IMR-90 (cell line): ENCODE data around the gene C11orf65. TPM values are rescaled to one million over a fixed set of nuclear protein-coding genes. Genes with fewer than 3 reads are reported as not detected.

ENCODE experiments used
- ATAC-seq: fragments of 200-7000 bp; cut with Tn5 transposase; 2 replicates; pipeline ENCODE4 v1.9.1; 2020; ENCODE audit warnings: low read depth, mild to moderate bottlenecking, moderate library complexity
- BruUV-seq: library from RNA; stranded (reverse); fragments of 400-500 nt; replicated peaks from 2 replicates; lab custom pipeline; 2021; lab: Mats Ljungman, UMichigan
- CTCF ChIA-PET: fragments of 300-600 bp; formaldehyde crosslinking; extraction: SDS; loops from one replicate; lab custom pipeline; 2021; ENCODE audit warnings: antibody characterized with exemption; lab: Yijun Ruan, JAX
- POLR2A ChIA-PET: fragments of 300-600 bp; sonication (Branson Sonifier 250); formaldehyde crosslinking; loops from one replicate; lab custom pipeline; 2022; ENCODE audit warnings: antibody characterized with exemption; ENCODE audit not compliant: unreplicated experiment; lab: Charles Lee
- DNase-seq: peaks from one replicate; pipeline ENCODE4 v3.0.0; 2013
- H2AFZ ChIP-seq: replicated peaks from 2 replicates; pipeline ENCODE3; 2013; ENCODE audit warnings: low read length, mild to moderate bottlenecking; ENCODE audit not compliant: poor library complexity
- H2AK5ac ChIP-seq: 2 replicates; pipeline ENCODE4 v1.6.1; 2013; ENCODE audit warnings: low read depth, low read length, inconsistent platforms
- H2AK9ac ChIP-seq: replicated peaks from 2 replicates; pipeline ENCODE3; 2013; ENCODE audit warnings: mild to moderate bottlenecking, low read depth, low read length, moderate library complexity; ENCODE audit not compliant: poor library complexity
- H2BK120ac ChIP-seq: 2 replicates; pipeline ENCODE4 v1.6.1; 2013; ENCODE audit warnings: low read depth, low read length, inconsistent platforms
- H2BK15ac ChIP-seq: 3 replicates; pipeline ENCODE4 v1.6.1; 2013; ENCODE audit warnings: low read depth, low read length, inconsistent platforms
- H2BK20ac ChIP-seq: 2 replicates; pipeline ENCODE4 v1.6.1; 2013; ENCODE audit warnings: low read depth, mild to moderate bottlenecking, inconsistent platforms, low read length, moderate library complexity
- H2BK5ac ChIP-seq: 2 replicates; pipeline ENCODE4 v1.6.1; 2013; ENCODE audit warnings: mild to moderate bottlenecking, low read depth, low read length, inconsistent platforms; ENCODE audit not compliant: poor library complexity, severe bottlenecking
- H3K14ac ChIP-seq: replicated peaks from 2 replicates; pipeline ENCODE4 v1.6.1; 2013; ENCODE audit warnings: low read depth, low read length, inconsistent platforms
- H3K18ac ChIP-seq: 2 replicates; pipeline ENCODE4 v1.6.1; 2013; ENCODE audit warnings: low read depth, low read length, control low read depth
- H3K23ac ChIP-seq: 2 replicates; pipeline ENCODE4 v1.6.1; 2013; ENCODE audit warnings: low read depth, low read length, inconsistent platforms
- H3K27ac ChIP-seq: 2 replicates; pipeline ENCODE4 v1.5.1; 2013; ENCODE audit warnings: mild to moderate bottlenecking, control low read depth, low read length; ENCODE audit not compliant: insufficient read depth
- H3K27me3 ChIP-seq: 2 replicates; pipeline ENCODE4 v1.6.1; 2013; ENCODE audit warnings: low read length; ENCODE audit not compliant: control insufficient read depth, insufficient read depth
- H3K36me3 ChIP-seq: 2 replicates; pipeline ENCODE4 v1.6.1; 2013; ENCODE audit warnings: low read length, mixed read lengths; ENCODE audit not compliant: control insufficient read depth, insufficient read depth
- H3K4ac ChIP-seq: 2 replicates; pipeline ENCODE4 v1.6.1; 2013; ENCODE audit warnings: low read depth, low read length, inconsistent platforms
- H3K4me1 ChIP-seq: 2 replicates; pipeline ENCODE4 v1.6.1; 2013; ENCODE audit warnings: low read length, mixed read lengths; ENCODE audit not compliant: control insufficient read depth, insufficient read depth
- H3K4me2 ChIP-seq: 2 replicates; pipeline ENCODE4 v1.6.1; 2013; ENCODE audit warnings: low read depth, mild to moderate bottlenecking, control low read depth, low read length, moderate library complexity
- H3K4me3 ChIP-seq: 2 replicates; pipeline ENCODE4 v1.5.1; 2013; ENCODE audit warnings: low read depth, mild to moderate bottlenecking, control low read depth, low read length, moderate library complexity; ENCODE audit not compliant: insufficient read depth
- H3K56ac ChIP-seq: 2 replicates; pipeline ENCODE4 v1.6.1; 2013; ENCODE audit warnings: low read length, inconsistent platforms; ENCODE audit not compliant: insufficient read depth; ENCODE audit errors: extremely low read depth
- H3K79me1 ChIP-seq, 2 experiments: 2 replicates each; pipeline ENCODE4 v1.6.1; 2013; ENCODE audit warnings: low read length in 2 of 2, inconsistent platforms in 1 of 2, low read depth in 1 of 2
- H3K9ac ChIP-seq: 2 replicates; pipeline ENCODE4 v1.6.1; 2013; ENCODE audit warnings: low read depth, low read length, control low read depth
- H3K9me1 ChIP-seq: 2 replicates; pipeline ENCODE4 v1.6.1; 2013; ENCODE audit warnings: low read length, inconsistent platforms; ENCODE audit not compliant: insufficient read depth
- H3K9me3 ChIP-seq: 2 replicates; pipeline ENCODE4 v1.6.1; 2013; ENCODE audit warnings: low read length; ENCODE audit not compliant: control insufficient read depth, insufficient read depth
- H4K20me1 ChIP-seq: 2 replicates; pipeline ENCODE4 v1.6.1; 2013; ENCODE audit warnings: low read length, inconsistent platforms; ENCODE audit not compliant: insufficient read depth
- H4K5ac ChIP-seq: 2 replicates; pipeline ENCODE4 v1.6.1; 2013; ENCODE audit warnings: mild to moderate bottlenecking, low read depth, low read length, control low read depth
- H4K8ac ChIP-seq, 2 experiments: 2 replicates each; pipeline ENCODE4 v1.6.1; 2013; ENCODE audit warnings: low read depth in 2 of 2, low read length in 2 of 2, control low read depth in 1 of 2, inconsistent platforms in 1 of 2
- H4K91ac ChIP-seq: 2 replicates; pipeline ENCODE4 v1.6.1; 2013; ENCODE audit warnings: low read depth, low read length, inconsistent platforms; ENCODE audit not compliant: insufficient read depth
- CEBPB ChIP-seq: IDR thresholded peaks from 2 replicates; pipeline ENCODE4 v1.6.1; 2012; ENCODE audit warnings: low read depth, low read length, improper control_type of control experiment
- CHD1 ChIP-seq: IDR thresholded peaks from 2 replicates; pipeline ENCODE4 v1.6.1; 2012; ENCODE audit warnings: low read depth, low read length, improper control_type of control experiment
- RCOR1 ChIP-seq: IDR thresholded peaks from 2 replicates; pipeline ENCODE4 v1.6.1; 2012; ENCODE audit warnings: mild to moderate bottlenecking, low read length, improper control_type of control experiment; ENCODE audit not compliant: insufficient replicate concordance
- RFX5 ChIP-seq: IDR thresholded peaks from 2 replicates; pipeline ENCODE4 v1.8.0; 2012; ENCODE audit warnings: low read depth, mild to moderate bottlenecking, low read length, moderate library complexity
- dilution Hi-C: fragments of 300-500 bp; cut with HindIII; formaldehyde crosslinking; loops from one replicate; pipeline ENCODE4 v1.14.3; 2018; ENCODE audit warnings: low sequenced_read_pairs; ENCODE audit not compliant: unreplicated experiment
- in situ Hi-C: fragments of 300-500 bp; cut with MboI; formaldehyde crosslinking; loops from 3 replicates; pipeline ENCODE4 v1.14.3; 2019; ENCODE audit warnings: low sequenced_read_pairs, inconsistent platforms, mixed read lengths
- intact Hi-C: fragments of 100-400 bp; cut with micrococcal nuclease; formaldehyde crosslinking; loops from 2 replicates; pipeline ENCODE4 v1.10.0; 2022
- polyA plus RNA-seq, 3 experiments: library from polyadenylated mRNA; depleted of rRNA; stranded (reverse); fragments of >200 nt; gene quantifications; 2 replicates each; pipeline ENCODE4 v1.2.3, GENCODE V29; 2012; ENCODE audit warnings: low replicate concordance in 1 of 3
- total RNA-seq: library from RNA; depleted of rRNA; stranded (reverse); fragments of >200 nt; gene quantifications from 2 replicates; pipeline ENCODE4 v1.2.3, GENCODE V29; 2012

Gene C11orf65
- total and polyA plus RNA-seq, 2 of the 4 experiments (the other 2 are of a cell fraction) = 0.12 to 0.18 TPM

DNA sequence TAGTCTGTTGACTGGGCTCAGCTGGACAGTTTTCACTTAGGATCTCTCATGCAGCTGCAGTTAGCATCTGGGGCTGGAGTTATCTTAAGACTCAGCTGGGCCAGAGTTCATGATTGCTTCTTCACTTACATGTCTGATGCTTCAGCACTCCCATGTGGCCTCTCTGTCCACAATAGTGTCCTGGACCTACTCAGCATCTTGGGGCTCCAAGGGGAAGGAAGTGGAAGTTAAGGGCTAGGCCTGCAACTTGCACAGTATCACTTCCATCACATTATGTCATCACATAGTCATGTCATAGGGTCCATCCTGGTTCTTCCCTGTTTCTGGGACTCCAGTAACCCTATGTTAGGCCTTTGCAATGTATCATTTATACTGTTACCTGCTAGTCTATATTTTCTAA lies 115.9 kb downstream of the C11orf65 start:
- no peak overlapping the region for H2BK15ac ChIP-seq
- no peaks in the 10 kb centered on the region for H3K27me3 ChIP-seq
- no peak for ATAC-seq
- H4K8ac ChIP-seq = no peak overlapping the region
- no peak overlapping the region for H3K14ac ChIP-seq
- no peak overlapping the region for H3K4me3 ChIP-seq
- ChIA-PET POLR2A (no interaction called here), CTCF (no interaction called here)
- peaks cover 17% of the 10 kb centered on the region for H3K36me3 ChIP-seq
- no peaks in the 10 kb centered on the region for H3K4me1 ChIP-seq
- H4K5ac ChIP-seq = no peak overlapping the region
- H3K23ac ChIP-seq = no peak overlapping the region
- no peaks in the 10 kb centered on the region for H3K79me1 ChIP-seq
- H3K4me2 ChIP-seq = no peak overlapping the region
- no peak overlapping the region for H2BK20ac ChIP-seq
- H3K18ac ChIP-seq = no peak overlapping the region
- H2AK5ac ChIP-seq = no peak overlapping the region
- H3K4ac ChIP-seq = no peak overlapping the region
- in situ Hi-C loops = no loop called here
- no peak overlapping the region for H3K56ac ChIP-seq
- no peak overlapping the region for H2AK9ac ChIP-seq
- no peak overlapping the region for H4K91ac ChIP-seq
- intact Hi-C loops = no loop called here
- no peak overlapping the region for H3K27ac ChIP-seq
- no peak overlapping the region for H2AFZ ChIP-seq
- no TSS peak for BruUV-seq
- no peaks in the 10 kb centered on the region for H3K9me3 ChIP-seq
- H3K9ac ChIP-seq = no peak overlapping the region
- dilution Hi-C loops = no loop called here
- no peak for DNase-seq
- H4K20me1 ChIP-seq = no peaks in the 10 kb centered on the region
- no peak overlapping the region for H2BK5ac ChIP-seq
- no peak overlapping the region for H2BK120ac ChIP-seq
- TF ChIP-seq RFX5 = no peak
- no peak for TF ChIP-seq CEBPB
- no peak for TF ChIP-seq CHD1
- no peak for TF ChIP-seq RCOR1
- peaks cover 6% of the 10 kb centered on the region; the same call in 1 of the 2 replicates for H3K9me1 ChIP-seq
